A549 (cell line): ENCODE results near the gene KATNAL1. TPM values are rescaled to one million over a fixed set of nuclear protein-coding genes. Genes with fewer than 3 reads are reported as not detected.
A peak's percentile ranks its signal among the peaks of the same experiment; 100 is the strongest.

Experiments
- ATAC-seq, 2 experiments: fragments of 200-7000 bp in 1 of 2; fragments of >200 bp in 1 of 2; cut with Nextera tagmentation in 1 of 2; cut with Tn5 transposase in 1 of 2; 3 replicates each; pipeline versions ENCODE4 v1.8.0 to v1.9.1; 2018 to 2020; ENCODE audit warnings: mild to moderate bottlenecking in 1 of 2, moderate library complexity in 1 of 2
- CTCF ChIA-PET: fragments of 300-600 bp; sonication (Branson Sonifier 250); formaldehyde crosslinking; extraction: SDS; loops from one replicate; lab custom pipeline; 2021; ENCODE audit warnings: antibody characterized with exemption, inconsistent platforms; lab: Yijun Ruan, JAX
- POLR2A ChIA-PET: fragments of 350-600 bp; formaldehyde crosslinking; extraction: SDS; loops from one replicate; lab custom pipeline; 2021; ENCODE audit warnings: antibody characterized with exemption, inconsistent platforms; lab: Yijun Ruan, JAX
- DNase-seq, 2 experiments: peaks; one replicate each; pipeline versions ENCODE4 v3.0.0 to v3.0.0-alpha.2; 2011 to 2016; ENCODE audit warnings: low read depth in 1 of 2, low spot score in 1 of 2
- FAIRE-seq: peaks from 2 replicates; lab custom pipeline; 2011; peaks lifted over from hg19 to GRCh38; lab: Jason Lieb, UNC
- H3K27ac ChIP-seq, 2 experiments: fragments of >200 bp; sonication (Bioruptor Twin); formaldehyde crosslinking; 3 replicates each; pipeline ENCODE4 v1.5.1; 2016 to 2017
- H3K4me1 ChIP-seq: fragments of >200 bp; sonication (Bioruptor Twin); formaldehyde crosslinking; 3 replicates; pipeline ENCODE4 v1.6.1; 2016
- H3K4me2 ChIP-seq: fragments of >200 bp; sonication (Bioruptor Twin); formaldehyde crosslinking; 3 replicates; pipeline ENCODE4 v1.6.1; 2016
- H3K4me3 ChIP-seq: fragments of >200 bp; sonication (Bioruptor Twin); formaldehyde crosslinking; 3 replicates; pipeline ENCODE4 v1.5.1; 2016
- H3K9me3 ChIP-seq: fragments of >200 bp; sonication (Bioruptor Twin); formaldehyde crosslinking; 3 replicates; pipeline ENCODE4 v1.6.1; 2016
- CBX8 ChIP-seq: fragments of 200-600 bp; sonication (generic); IDR thresholded peaks from 2 replicates; pipeline ENCODE4 v1.6.1; 2016
- EHF ChIP-seq: fragments of 250-450 bp; sonication (Bioruptor Pico); IDR thresholded peaks from 2 replicates; pipeline ENCODE4 v1.5.0; 2020; ENCODE audit warnings: mild to moderate bottlenecking
- EP300 ChIP-seq, 2 experiments: fragments of >200 bp; sonication (Bioruptor Twin); formaldehyde crosslinking; IDR thresholded peaks; 2 replicates in 1 of 2; 3 replicates in 1 of 2; pipeline ENCODE4 v1.6.1; 2016 to 2017
- ESRRA ChIP-seq: fragments of 150-350 bp; IDR thresholded peaks from 2 replicates; pipeline ENCODE4 v1.6.1; 2014; ENCODE audit warnings: mild to moderate bottlenecking, low read length, borderline replicate concordance
- GATA3 ChIP-seq: IDR thresholded peaks from 2 replicates; pipeline ENCODE4 v1.6.1; 2012; ENCODE audit warnings: borderline replicate concordance
- HOXB5 ChIP-seq: fragments of 250-450 bp; sonication (Bioruptor Pico); IDR thresholded peaks from 2 replicates; pipeline ENCODE4 v1.5.0; 2020; ENCODE audit warnings: mild to moderate bottlenecking, moderate library complexity
- KDM1A ChIP-seq: fragments of 200-600 bp; sonication (generic); IDR thresholded peaks from 2 replicates; pipeline ENCODE4 v1.6.1; 2016; ENCODE audit warnings: low read depth, mild to moderate bottlenecking
- MAFK ChIP-seq: fragments of 450-650 bp; IDR thresholded peaks from 2 replicates; pipeline ENCODE4 v1.6.1; 2014; ENCODE audit not compliant: partially characterized antibody
- NR3C1 ChIP-seq: fragments of >200 bp; sonication (Bioruptor Twin); formaldehyde crosslinking; IDR thresholded peaks from 3 replicates; pipeline ENCODE4 v1.6.1; 2017
- POLR2AphosphoS2 ChIP-seq: conservative IDR thresholded peaks from 2 replicates; pipeline ENCODE4 v1.6.1; 2012; ENCODE audit warnings: low read length, improper control_type of control experiment, inconsistent platforms
- RAD21 ChIP-seq, 2 experiments: fragments of >200 bp in 1 of 2; sonication (Bioruptor Twin) in 1 of 2; formaldehyde crosslinking in 1 of 2; IDR thresholded peaks in 1 of 2; conservative IDR thresholded peaks in 1 of 2; 2 replicates in 1 of 2; 3 replicates in 1 of 2; pipeline ENCODE4 v1.6.1; 2012 to 2018; ENCODE audit warnings: inconsistent platforms in 1 of 2
- SREBF2 ChIP-seq: fragments of 450-650 bp; IDR thresholded peaks from 2 replicates; pipeline ENCODE4 v1.6.1; 2014; ENCODE audit warnings: mild to moderate bottlenecking, moderate library complexity
- ZC3H11A ChIP-seq: fragments of 450-650 bp; IDR thresholded peaks from 2 replicates; pipeline ENCODE4 v1.6.1; 2014; ENCODE audit warnings: antibody characterized with exemption, mild to moderate bottlenecking
- ZNF302 ChIP-seq: fragments of 250-450 bp; sonication (Bioruptor Pico); IDR thresholded peaks from 2 replicates; pipeline ENCODE4 v1.9.0; 2021; ENCODE audit warnings: inconsistent platforms, mild to moderate bottlenecking, moderate library complexity
- WGBS: methylation state at CpG from one replicate; pipeline ENCODE4 v1.1.6; 2017; ENCODE audit errors: missing lambda C conversion rate; 5-methylcytosine and 5-hydroxymethylcytosine counted together
- polyA plus RNA-seq, 4 experiments: library from polyadenylated mRNA; depleted of rRNA in 3 of 4; stranded (reverse); fragments of >200 nt; fragmentation: RNase III in 1 of 4; extraction: RNeasy Plus Mini Kit Qiagen cat#74134 plus additional on column Dnase treatment in 1 of 4; gene quantifications; 2 replicates in 3 of 4; 3 replicates in 1 of 4; pipeline ENCODE4 v1.2.3, GENCODE V29; 2011 to 2017
- TF ChIP-seq, protein P1 (sequence below): fragments of 200-600 bp; sonication (generic); IDR thresholded peaks from 2 replicates; pipeline ENCODE4 v1.6.1; 2016; ENCODE audit warnings: antibody characterized with exemption, mild to moderate bottlenecking, moderate library complexity
- TF ChIP-seq, protein P2 (sequence below): IDR thresholded peaks from 2 replicates; pipeline ENCODE4 v1.6.1; 2012
- TF ChIP-seq, protein P3 (sequence below): fragments of 150-350 bp; IDR thresholded peaks from 2 replicates; pipeline ENCODE4 v1.6.1; 2014; ENCODE audit warnings: low read depth, mild to moderate bottlenecking, low read length
- TF ChIP-seq, protein P4 (sequence below): fragments of >200 bp; sonication (Bioruptor Twin); formaldehyde crosslinking; IDR thresholded peaks from 3 replicates; pipeline ENCODE4 v1.5.1; 2016
- TF ChIP-seq, protein P5 (sequence below): IDR thresholded peaks from 2 replicates; pipeline ENCODE4 v1.6.1; 2012; ENCODE audit warnings: low read depth, borderline replicate concordance

KATNAL1 gene
- polyA plus RNA-seq, 2 of the 4 experiments (the other 2 are of a cell fraction), result 7.9 to 10.5 TPM

DNA sequence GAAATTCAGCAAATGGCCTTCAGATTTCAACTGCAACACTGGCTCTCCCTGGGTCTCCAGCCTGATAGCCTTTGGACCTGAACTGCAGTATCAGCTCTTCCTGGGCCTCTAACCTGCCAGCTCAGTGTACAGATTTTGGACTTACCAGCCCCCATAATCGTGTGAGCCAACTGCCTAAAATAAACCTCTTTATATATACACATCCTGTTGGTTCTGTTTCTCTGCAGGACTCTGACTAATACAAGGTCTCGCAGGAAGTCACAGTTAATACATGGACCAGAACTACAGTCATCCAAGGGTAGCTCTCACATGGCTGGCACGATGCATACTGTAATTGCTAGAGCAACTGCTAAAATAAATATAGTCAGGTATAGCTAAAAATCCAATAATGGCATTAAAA is 85.1 kb downstream of the KATNAL1 start:
- peaks cover 18% of the 10 kb centered on the region for H3K4me1 ChIP-seq
- no peak overlapping the region for H3K4me2 ChIP-seq
- 85% methylated on average over 3 of the region's 3 CpGs for WGBS
- DNase-seq (no peak), FAIRE-seq (no peak), ATAC-seq (no peak)
- H3K27ac ChIP-seq, result no peak overlapping the region
- no peaks in the 10 kb centered on the region for H3K9me3 ChIP-seq
- TF ChIP-seq, protein P1, sequence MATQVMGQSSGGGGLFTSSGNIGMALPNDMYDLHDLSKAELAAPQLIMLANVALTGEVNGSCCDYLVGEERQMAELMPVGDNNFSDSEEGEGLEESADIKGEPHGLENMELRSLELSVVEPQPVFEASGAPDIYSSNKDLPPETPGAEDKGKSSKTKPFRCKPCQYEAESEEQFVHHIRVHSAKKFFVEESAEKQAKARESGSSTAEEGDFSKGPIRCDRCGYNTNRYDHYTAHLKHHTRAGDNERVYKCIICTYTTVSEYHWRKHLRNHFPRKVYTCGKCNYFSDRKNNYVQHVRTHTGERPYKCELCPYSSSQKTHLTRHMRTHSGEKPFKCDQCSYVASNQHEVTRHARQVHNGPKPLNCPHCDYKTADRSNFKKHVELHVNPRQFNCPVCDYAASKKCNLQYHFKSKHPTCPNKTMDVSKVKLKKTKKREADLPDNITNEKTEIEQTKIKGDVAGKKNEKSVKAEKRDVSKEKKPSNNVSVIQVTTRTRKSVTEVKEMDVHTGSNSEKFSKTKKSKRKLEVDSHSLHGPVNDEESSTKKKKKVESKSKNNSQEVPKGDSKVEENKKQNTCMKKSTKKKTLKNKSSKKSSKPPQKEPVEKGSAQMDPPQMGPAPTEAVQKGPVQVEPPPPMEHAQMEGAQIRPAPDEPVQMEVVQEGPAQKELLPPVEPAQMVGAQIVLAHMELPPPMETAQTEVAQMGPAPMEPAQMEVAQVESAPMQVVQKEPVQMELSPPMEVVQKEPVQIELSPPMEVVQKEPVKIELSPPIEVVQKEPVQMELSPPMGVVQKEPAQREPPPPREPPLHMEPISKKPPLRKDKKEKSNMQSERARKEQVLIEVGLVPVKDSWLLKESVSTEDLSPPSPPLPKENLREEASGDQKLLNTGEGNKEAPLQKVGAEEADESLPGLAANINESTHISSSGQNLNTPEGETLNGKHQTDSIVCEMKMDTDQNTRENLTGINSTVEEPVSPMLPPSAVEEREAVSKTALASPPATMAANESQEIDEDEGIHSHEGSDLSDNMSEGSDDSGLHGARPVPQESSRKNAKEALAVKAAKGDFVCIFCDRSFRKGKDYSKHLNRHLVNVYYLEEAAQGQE, result no peak
- TF ChIP-seq NR3C1, result no peak
- no peak for TF ChIP-seq EHF (CRISPR knock-in tag)
- no peak for TF ChIP-seq KDM1A
- TF ChIP-seq, protein P2, sequence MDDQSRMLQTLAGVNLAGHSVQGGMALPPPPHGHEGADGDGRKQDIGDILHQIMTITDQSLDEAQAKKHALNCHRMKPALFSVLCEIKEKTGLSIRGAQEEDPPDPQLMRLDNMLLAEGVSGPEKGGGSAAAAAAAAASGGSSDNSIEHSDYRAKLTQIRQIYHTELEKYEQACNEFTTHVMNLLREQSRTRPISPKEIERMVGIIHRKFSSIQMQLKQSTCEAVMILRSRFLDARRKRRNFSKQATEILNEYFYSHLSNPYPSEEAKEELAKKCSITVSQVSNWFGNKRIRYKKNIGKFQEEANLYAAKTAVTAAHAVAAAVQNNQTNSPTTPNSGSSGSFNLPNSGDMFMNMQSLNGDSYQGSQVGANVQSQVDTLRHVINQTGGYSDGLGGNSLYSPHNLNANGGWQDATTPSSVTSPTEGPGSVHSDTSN, result no peak
- TF ChIP-seq MAFK, result no peak
- TF ChIP-seq ZNF302, result no peak
- TF ChIP-seq CBX8, result no peak
- no peak for TF ChIP-seq POLR2AphosphoS2
- TF ChIP-seq, protein P3, sequence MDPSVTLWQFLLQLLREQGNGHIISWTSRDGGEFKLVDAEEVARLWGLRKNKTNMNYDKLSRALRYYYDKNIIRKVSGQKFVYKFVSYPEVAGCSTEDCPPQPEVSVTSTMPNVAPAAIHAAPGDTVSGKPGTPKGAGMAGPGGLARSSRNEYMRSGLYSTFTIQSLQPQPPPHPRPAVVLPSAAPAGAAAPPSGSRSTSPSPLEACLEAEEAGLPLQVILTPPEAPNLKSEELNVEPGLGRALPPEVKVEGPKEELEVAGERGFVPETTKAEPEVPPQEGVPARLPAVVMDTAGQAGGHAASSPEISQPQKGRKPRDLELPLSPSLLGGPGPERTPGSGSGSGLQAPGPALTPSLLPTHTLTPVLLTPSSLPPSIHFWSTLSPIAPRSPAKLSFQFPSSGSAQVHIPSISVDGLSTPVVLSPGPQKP, result no peak
- TF ChIP-seq, protein P4, sequence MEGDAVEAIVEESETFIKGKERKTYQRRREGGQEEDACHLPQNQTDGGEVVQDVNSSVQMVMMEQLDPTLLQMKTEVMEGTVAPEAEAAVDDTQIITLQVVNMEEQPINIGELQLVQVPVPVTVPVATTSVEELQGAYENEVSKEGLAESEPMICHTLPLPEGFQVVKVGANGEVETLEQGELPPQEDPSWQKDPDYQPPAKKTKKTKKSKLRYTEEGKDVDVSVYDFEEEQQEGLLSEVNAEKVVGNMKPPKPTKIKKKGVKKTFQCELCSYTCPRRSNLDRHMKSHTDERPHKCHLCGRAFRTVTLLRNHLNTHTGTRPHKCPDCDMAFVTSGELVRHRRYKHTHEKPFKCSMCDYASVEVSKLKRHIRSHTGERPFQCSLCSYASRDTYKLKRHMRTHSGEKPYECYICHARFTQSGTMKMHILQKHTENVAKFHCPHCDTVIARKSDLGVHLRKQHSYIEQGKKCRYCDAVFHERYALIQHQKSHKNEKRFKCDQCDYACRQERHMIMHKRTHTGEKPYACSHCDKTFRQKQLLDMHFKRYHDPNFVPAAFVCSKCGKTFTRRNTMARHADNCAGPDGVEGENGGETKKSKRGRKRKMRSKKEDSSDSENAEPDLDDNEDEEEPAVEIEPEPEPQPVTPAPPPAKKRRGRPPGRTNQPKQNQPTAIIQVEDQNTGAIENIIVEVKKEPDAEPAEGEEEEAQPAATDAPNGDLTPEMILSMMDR, result no peak
- TF ChIP-seq EP300 (IDR thresholded peaks at IDR 0.05), result no peak
- TF ChIP-seq GATA3, result no peak
- TF ChIP-seq HOXB5 (CRISPR knock-in tag), result no peak
- TF ChIP-seq, protein P5, sequence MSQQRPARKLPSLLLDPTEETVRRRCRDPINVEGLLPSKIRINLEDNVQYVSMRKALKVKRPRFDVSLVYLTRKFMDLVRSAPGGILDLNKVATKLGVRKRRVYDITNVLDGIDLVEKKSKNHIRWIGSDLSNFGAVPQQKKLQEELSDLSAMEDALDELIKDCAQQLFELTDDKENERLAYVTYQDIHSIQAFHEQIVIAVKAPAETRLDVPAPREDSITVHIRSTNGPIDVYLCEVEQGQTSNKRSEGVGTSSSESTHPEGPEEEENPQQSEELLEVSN, result no peak
- TF ChIP-seq ESRRA, result no peak
- no peak for TF ChIP-seq SREBF2
- TF ChIP-seq ZC3H11A, result no peak
- ChIA-PET POLR2A (no interaction called here), CTCF (interaction anchor here (0.8 kb wide), 1 partner anchor 90 kb away, joined by 3 read pairs; no protein-coding TSS in a partner anchor)
- no peak overlapping the region for H3K4me3 ChIP-seq

DNA sequence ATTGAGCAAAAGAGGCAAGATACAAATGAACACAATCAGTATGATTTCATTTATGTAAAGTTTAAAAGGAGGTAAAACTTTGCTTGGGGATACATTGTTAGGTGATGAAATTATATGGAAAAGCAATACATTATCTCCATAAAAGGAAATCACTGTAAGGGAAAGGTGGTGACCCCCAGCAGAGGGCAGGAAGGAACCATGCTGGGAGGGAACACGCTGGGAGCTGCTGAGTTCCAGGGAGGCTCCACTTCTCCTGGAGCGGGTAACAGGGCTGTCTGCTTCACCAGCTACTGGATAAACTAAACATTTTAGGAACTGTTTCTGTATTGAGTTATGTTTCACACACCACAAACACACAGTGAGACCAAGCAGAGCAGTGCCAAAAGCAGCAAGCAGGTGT is 91.2 kb downstream of the KATNAL1 start:
- ChIA-PET CTCF (no interaction called here), POLR2A (no interaction called here)
- Histone ChIP-seq H3K27ac (no peak overlapping the region), H3K4me3 (no peak overlapping the region), H3K4me2 (no peak overlapping the region), H3K4me1 (no peaks in the 10 kb centered on the region), H3K9me3 (no peaks in the 10 kb centered on the region)
- no peak for ATAC-seq
- no peak for FAIRE-seq
- DNase-seq, result no peak
- WGBS, result 68% methylated on average over 2 of the region's 2 CpGs
- peak in 1 of 2 experiments; percentile 13; a peak in 1 of 5 replicates for TF ChIP-seq RAD21 (conservative IDR thresholded peaks at IDR 0.05 in 1 of 2, IDR thresholded peaks at IDR 0.05 in 1 of 2)
- TF ChIP-seq, protein P2, result no peak
